Measurements from ENCODE around the gene FOXA1. TPM values are rescaled to one million over a fixed set of nuclear protein-coding genes. Genes with fewer than 3 reads are reported as not detected.

The FOXA1 gene
- total and polyA plus RNA-seq, 2 of the 8 experiments (the other 6 are each of a cell fraction or from before 2014, with no cell fraction given), result 0.08 to 0.20 TPM

DNA sequence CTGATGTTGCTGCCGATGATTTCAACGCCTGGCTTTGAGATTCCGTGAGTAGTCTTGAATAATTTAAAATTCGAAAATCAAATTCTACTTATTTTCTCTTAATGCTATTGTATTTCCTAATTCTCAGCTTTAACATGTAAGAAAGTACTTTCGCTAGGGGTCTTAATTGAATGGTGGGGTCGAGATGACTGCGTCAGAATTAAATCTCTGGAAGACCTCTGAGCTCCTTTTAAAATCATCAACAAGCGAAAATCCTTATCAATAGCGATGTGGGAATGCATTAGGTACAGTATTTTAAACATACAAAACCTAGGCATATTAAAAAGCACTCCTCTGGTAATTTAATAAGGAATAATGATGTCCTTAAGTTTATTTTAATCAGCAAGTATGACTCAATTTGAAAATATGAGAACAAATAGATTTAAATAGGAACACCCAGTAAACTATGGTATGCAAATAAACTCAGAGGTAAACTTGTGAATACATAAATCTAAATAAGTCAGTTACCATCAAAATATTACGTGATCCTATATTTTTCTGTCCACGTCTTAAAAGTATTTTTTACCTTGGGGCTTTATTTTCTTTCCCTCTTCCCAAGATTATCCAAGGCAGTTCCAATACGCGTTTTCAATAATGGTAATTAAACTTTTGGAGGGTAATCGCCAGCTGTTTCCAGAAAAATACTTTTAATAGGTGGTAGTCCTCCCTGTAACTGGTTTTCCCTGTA, 1.4 kb downstream of the FOXA1 start:
- H3K4me1 ChIP-seq (replicated peaks in 1 of 4; ENCODE audit: control insufficient read depth in 3 of 4, insufficient read depth in 4 of 4, low read length in 3 of 4), result peaks cover 0 to 21% (median 6%) of the 10 kb centered on the region in 4 experiments; a peak in 6 of 7 replicates
- H3K18ac ChIP-seq (ENCODE audit: extremely low read depth, low read length), result no peak overlapping the region
- no peak overlapping the region for H2BK15ac ChIP-seq (ENCODE audit: low read length)
- no peak overlapping the region for H2AK5ac ChIP-seq (ENCODE audit: low read depth, low read length)
- no peak overlapping the region for H4K8ac ChIP-seq (ENCODE audit: extremely low read depth, insufficient read depth, low read length)
- ChIA-PET CTCF (ENCODE audit: partially characterized antibody) (interaction anchor here (0.7 to 1.4 kb wide), 15 partner anchors 8 to 944 kb away, joined by 3 to 5 read pairs (median 3); no protein-coding TSS in a partner anchor), POLR2A (ENCODE audit: partially characterized antibody) (no interaction called here)
- no peaks in the 10 kb centered on the region for H3K9me3 ChIP-seq (ENCODE audit: insufficient read depth in 2 of 2, low read depth in 1 of 2, low read length in 1 of 2)
- H3K4me3 ChIP-seq (ENCODE audit: extremely low read depth in 1 of 4, insufficient read depth in 2 of 4, low read depth in 3 of 4, low read length in 4 of 4), result 0 out of 8 replicates have a peak overlapping the region, but pooled peaks of 1 of the 4 experiments have one; percentile 60
- H2AFZ ChIP-seq (ENCODE audit: low read length), result no peak overlapping the region
- no peak overlapping the region for H4K5ac ChIP-seq (ENCODE audit: insufficient read length, low read depth, low read length)
- no peak for FAIRE-seq
- no peaks in the 10 kb centered on the region for H3K36me3 ChIP-seq (ENCODE audit: control insufficient read depth in 2 of 4, insufficient read depth in 4 of 4, low read length in 3 of 4)
- H3K23me2 ChIP-seq (ENCODE audit: low read depth, low read length), result no peaks in the 10 kb centered on the region; the same call in 1 of the 2 replicates
- no peak for DNase-seq (ENCODE audit: low read depth in 1 of 2, low spot score in 2 of 2)
- H3K27ac ChIP-seq (ENCODE audit: low read depth, low read length), result no peak overlapping the region
- H2BK5ac ChIP-seq (ENCODE audit: low read depth, low read length), result no peak overlapping the region
- H4K91ac ChIP-seq (replicated peaks; ENCODE audit: insufficient read length, low read length), result no peak overlapping the region
- peaks cover 18 to 20% of the 10 kb centered on the region in 2 experiments for H4K20me1 ChIP-seq (replicated peaks in 1 of 2; ENCODE audit: control insufficient read depth in 1 of 2, insufficient read depth in 2 of 2, low read length in 2 of 2)
- peaks cover 75 to 99% (median 88%) of the 10 kb centered on the region in 4 experiments for H3K27me3 ChIP-seq (replicated peaks in 1 of 4; ENCODE audit: control insufficient read depth in 3 of 4, extremely low read depth in 1 of 4, insufficient read depth in 3 of 4, low read length in 3 of 4)
- no peak overlapping the region for H3K14ac ChIP-seq (ENCODE audit: insufficient read length)
- TF ChIP-seq CBX8 (IDR thresholded peaks at IDR 0.05; ENCODE audit: borderline replicate concordance, low read depth, low read length), result peak; percentile 41; the same call in 1 of the 2 replicates
- TF ChIP-seq HDAC2 (IDR thresholded peaks at IDR 0.05; ENCODE audit: borderline replicate concordance in 1 of 2, low read depth in 2 of 2, low read length in 2 of 2), result no peak
- no peak for TF ChIP-seq ASH2L (IDR thresholded peaks at IDR 0.05; ENCODE audit: low read length)
- no peak for TF ChIP-seq CHD2 (IDR thresholded peaks at IDR 0.05; ENCODE audit: low read length)
- no peak for TF ChIP-seq TAF7 (optimal IDR thresholded peaks at IDR 0.05; ENCODE audit: borderline replicate concordance, low read depth, low read length)
- TF ChIP-seq CEBPB (IDR thresholded peaks at IDR 0.05; ENCODE audit: low read depth, low read length), result no peak
- 18% methylated on average over 14 of the region's 14 CpGs; no CpG with 5 or more reads in 1 of the 2 experiments for WGBS, 2 experiments (ENCODE audit: extremely low coverage in 1 of 2, insufficient coverage in 1 of 2, insufficient read length in 1 of 2, insufficient replicate concordance in 2 of 2, low coverage in 1 of 2, low lambda C conversion rate in 2 of 2, missing lambda C conversion rate in 1 of 2)
- H3K23ac ChIP-seq (ENCODE audit: insufficient read length), result no peak overlapping the region
- H3K56ac ChIP-seq (replicated peaks; ENCODE audit: insufficient read length, low read depth, low read length), result no peak overlapping the region
- no peak overlapping the region for H2BK20ac ChIP-seq (ENCODE audit: low read length)
- no peaks in the 10 kb centered on the region for H3K79me1 ChIP-seq (ENCODE audit: low read depth, low read length)
- no peak overlapping the region for H3K4ac ChIP-seq (replicated peaks; ENCODE audit: insufficient read length, low read depth, low read length)
- no peak overlapping the region for H3K9ac ChIP-seq (replicated peaks in 1 of 4; ENCODE audit: extremely low read depth in 1 of 4, low read depth in 3 of 4, low read length in 3 of 4)
- H2BK120ac ChIP-seq (replicated peaks; ENCODE audit: low read depth, low read length), result no peak overlapping the region
- peak overlapping the region in 1 of 2 experiments; percentile 85; a peak in 1 of 4 replicates for H3K4me2 ChIP-seq (ENCODE audit: insufficient read depth in 1 of 2, low read depth in 2 of 2, low read length in 2 of 2)
- H3K79me2 ChIP-seq (ENCODE audit: control insufficient read depth in 1 of 2, insufficient read depth in 2 of 2, low read length in 2 of 2), result no peaks in the 10 kb centered on the region
- H2BK12ac ChIP-seq (ENCODE audit: low read depth, low read length), result no peak overlapping the region
